ENCODE data around the gene RBM38.
"Not testable (repeated sequence)": the region's sequence is repeated elsewhere in the genome, so short reads cannot be mapped to it uniquely, and the experiment has no call there.

RBM38 gene

GRCh38 chr20:57390604-57391438 is at the start of gene RBM38:
Gene RBM38 (plus strand): TSS chr20:57391396. CDS start chr20:57391582, 186 bp downstream.
- DNase-seq = peak; percentile 34

- DNase-seq = no peak
Measured at GRCh38 chr20:57341663-57342062, 49.5 kb upstream of the RBM38 start.

GRCh38 chr20:57342829-57343228 is 48.4 kb upstream of the RBM38 start:
- DNase-seq = no peak

- DNase-seq = peak; percentile 77
Measured at GRCh38 chr20:57346477-57346876, 44.7 kb upstream of the RBM38 start.

- DNase-seq = no peak
Measured at GRCh38 chr20:57347393-57347792, 43.8 kb upstream of the RBM38 start.

GRCh38 chr20:57348200-57348921 is 42.8 kb upstream of the RBM38 start:
- DNase-seq = not testable (repeated sequence)

GRCh38 chr20:57348922-57349574 is 42.1 kb upstream of the RBM38 start:
- DNase-seq = not testable (repeated sequence)

GRCh38 chr20:57350081-57350710 is 41.0 kb upstream of the RBM38 start:
- no peak for DNase-seq

- not testable (repeated sequence) for DNase-seq
Measured at GRCh38 chr20:57350726-57351041, 40.5 kb upstream of the RBM38 start.

- peak; percentile 82 for DNase-seq
Measured at GRCh38 chr20:57351042-57351783, 40.0 kb upstream of the RBM38 start, which contains the start of gene RAE1. Gene RAE1 (plus strand): TSS chr20:57351255. CDS start chr20:57354039, 2,784 bp downstream.

GRCh38 chr20:57352305-57352704 is 38.9 kb upstream of the RBM38 start:
- DNase-seq = no peak

- DNase-seq = no peak
Measured at GRCh38 chr20:57353351-57353750, 37.8 kb upstream of the RBM38 start.

- DNase-seq = peak; percentile 11
Measured at GRCh38 chr20:57361517-57361916, 29.7 kb upstream of the RBM38 start.

GRCh38 chr20:57364451-57364850 is 26.7 kb upstream of the RBM38 start:
- DNase-seq = no peak

GRCh38 chr20:57369596-57369995 is 21.6 kb upstream of the RBM38 start:
- no peak for DNase-seq

- no peak for DNase-seq
Measured at GRCh38 chr20:57370316-57370715, 20.9 kb upstream of the RBM38 start.

GRCh38 chr20:57371363-57371762 is 19.8 kb upstream of the RBM38 start:
- no peak for DNase-seq

- DNase-seq = no peak
Measured at GRCh38 chr20:57372157-57372556, 19.0 kb upstream of the RBM38 start.

- DNase-seq = no peak
Measured at GRCh38 chr20:57372581-57373350, 18.4 kb upstream of the RBM38 start.

- no peak for DNase-seq
Measured at GRCh38 chr20:57374343-57374930, 16.8 kb upstream of the RBM38 start.

All from amniotic stem cell (primary cell).